Activated T-cell treated with anti-CD3 and anti-CD28 coated beads for 4 hours (primary cell): Measurements from ENCODE around the gene CABP1.

Experiments used
- DNase-seq: peaks from one replicate; pipeline ENCODE4 v3.0.0-alpha.2; 2020

Gene CABP1

DNA sequence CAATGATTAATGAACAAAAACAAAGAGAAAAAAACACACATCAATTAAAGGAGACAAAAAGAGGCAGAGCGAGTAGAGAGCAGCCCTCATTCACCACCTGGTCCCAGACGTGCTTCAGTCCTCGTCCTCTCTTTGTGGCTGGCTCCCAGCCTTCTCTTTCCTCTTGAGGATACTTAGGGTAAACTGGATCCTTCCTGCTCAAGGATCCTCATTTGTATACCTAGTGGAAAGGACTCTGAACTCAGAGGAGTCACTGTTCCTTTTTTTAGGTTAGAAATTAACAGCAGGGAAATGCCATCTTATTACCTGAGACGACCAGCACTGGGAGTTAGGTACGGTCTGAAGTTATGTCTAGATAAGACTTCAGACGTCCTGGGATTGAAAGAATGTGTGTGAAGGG is 56.2 kb downstream of the CABP1 start:
- DNase-seq = no peak

DNA sequence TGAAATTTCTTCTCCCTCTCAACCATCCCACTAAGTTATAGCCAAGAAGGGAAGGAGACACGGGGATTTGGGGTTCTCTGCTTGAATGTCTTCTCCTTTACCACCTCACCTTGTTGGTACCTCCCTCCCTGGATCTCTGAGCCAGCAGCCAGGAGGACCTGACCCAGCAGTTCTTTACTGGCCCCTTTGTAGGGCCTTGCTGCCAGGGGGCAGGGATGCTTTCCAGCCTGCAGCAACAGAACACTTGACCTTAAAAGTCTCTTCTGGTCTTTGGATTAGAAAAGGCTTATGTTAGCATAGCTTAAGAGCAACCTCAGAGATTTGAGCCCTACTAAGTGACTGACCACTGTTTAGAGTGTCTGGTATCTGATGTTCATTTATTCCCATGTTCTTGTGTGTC is 56.9 kb downstream of the CABP1 start:
- DNase-seq = no peak

- no peak for DNase-seq
Observed at GRCh38 chr12:120698665-120699064, 58.2 kb downstream of the CABP1 start.

DNA sequence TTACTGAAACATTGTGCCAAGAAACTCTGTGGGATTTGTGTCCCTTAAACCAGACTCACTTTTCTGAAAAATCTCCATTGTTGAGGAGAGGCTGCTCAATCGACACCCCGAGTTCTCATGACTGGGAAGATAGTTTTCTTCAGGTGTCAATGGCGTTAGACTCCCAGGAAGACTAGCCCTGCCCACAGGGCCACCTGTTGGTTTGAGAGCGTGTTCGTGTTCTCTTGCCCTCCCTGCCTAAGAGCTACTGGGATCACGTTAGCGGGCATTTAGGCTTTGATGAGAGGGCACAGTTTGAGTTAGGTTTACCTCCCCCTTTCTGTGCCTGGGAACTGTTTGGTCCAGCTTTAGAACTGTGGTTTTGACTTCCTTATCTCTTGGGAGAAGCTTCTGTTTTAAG is 59.1 kb downstream of the CABP1 start:
- DNase-seq = no peak

GRCh38 chr12:120700886-120701285 is 60.5 kb downstream of the CABP1 start:
- no peak for DNase-seq

GRCh38 chr12:120702637-120703036 is 62.2 kb downstream of the CABP1 start:
- DNase-seq = no peak

- DNase-seq = no peak
Observed at GRCh38 chr12:120703311-120703942, 63.0 kb downstream of the CABP1 start.

DNA sequence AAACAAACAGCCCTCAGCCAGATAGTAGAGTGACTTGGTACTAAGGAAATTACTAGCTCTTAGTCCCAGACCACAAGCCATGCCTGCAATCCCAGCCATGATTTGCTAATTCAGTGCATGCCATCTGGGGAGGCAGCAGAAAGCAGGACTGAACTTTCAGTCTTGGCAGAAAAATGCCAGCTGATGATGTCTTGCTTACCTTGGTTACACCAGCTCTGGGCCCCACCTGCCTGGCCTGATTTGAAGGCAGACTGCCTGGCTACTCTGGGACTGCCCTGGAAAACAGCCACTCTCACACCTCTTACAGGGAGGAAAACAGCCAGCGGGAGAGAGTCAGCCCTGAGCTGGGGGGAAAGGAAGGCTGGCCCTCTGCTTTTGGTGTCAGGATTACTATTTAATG is 65.2 kb downstream of the CABP1 start:
- DNase-seq = no peak

DNA sequence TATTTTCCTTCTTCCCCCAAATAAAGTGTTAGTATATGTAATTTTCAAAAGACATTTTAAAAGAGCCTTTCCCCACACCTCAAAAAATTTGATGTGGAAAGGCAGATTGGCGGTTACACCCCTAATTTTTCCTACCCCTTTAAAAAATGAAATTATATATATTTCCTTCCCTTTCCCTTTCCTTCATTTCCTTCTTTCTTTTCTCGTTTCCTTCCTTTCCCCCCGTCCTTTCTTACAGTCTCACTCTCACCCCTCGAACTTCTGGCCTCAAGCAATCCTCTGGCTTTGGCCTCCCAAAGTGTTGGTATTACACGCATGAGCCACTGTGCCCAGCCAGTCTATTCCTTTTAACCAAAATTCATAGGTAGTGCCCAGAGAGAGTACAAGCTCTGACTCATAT is 65.6 kb downstream of the CABP1 start:
- no peak for DNase-seq

DNA sequence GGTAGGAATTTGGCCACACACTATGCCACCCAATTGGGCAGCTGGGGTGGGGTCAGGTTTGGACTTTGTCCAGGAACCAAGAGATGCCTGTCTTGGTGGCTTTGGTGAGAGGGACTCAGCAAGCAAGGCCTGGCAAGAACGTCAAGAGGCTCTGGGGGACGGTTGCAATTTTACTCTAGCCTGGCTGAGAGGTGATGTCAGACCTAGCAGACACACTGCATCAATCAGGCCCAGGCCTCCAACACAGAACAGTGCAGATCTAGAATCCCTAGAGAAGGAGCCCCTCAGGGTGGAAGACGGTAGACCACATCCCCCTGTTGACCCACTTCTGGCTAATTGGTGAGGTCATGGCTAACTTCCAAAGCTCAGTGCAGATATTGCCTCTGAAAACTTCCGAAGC is 68.2 kb downstream of the CABP1 start:
- DNase-seq = no peak

GRCh38 chr12:120710031-120710804 is 69.8 kb downstream of the CABP1 start, which contains the start of gene UNC119B:
Gene UNC119B, plus strand, starts transcription at chr12:120710458. Its CDS starts 17 bp downstream, at chr12:120710475.
- DNase-seq = peak; percentile 70

- DNase-seq = no peak
Observed at GRCh38 chr12:120710805-120711296, 70.4 kb downstream of the CABP1 start.

GRCh38 chr12:120711411-120711810 is 71.0 kb downstream of the CABP1 start:
- no peak for DNase-seq

DNA sequence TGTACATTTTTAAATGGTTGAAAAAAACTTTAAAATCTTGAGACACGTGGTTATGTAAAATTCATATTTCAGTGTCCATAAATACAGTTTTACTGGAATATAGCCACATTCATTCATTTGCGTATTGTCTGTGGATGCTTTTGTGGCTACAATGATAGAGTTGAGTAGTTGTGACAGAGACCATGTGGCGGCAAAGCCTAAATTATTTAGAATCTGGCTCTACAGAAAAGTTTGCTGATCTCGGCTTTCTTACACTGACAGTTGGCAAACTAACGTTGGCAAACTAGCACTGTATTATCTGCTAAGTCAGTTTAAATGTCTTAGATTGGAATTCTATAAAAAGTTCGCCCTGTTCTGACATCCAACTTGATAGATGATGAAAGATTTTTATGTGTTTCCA is 72.2 kb downstream of the CABP1 start:
- no peak for DNase-seq

GRCh38 chr12:120713861-120714482 is 73.5 kb downstream of the CABP1 start:
- DNase-seq = peak; percentile 71
